GM19025 (cell line): ENCODE results near the gene ARF6.
"Not testable (repeated sequence)": the region's sequence is repeated elsewhere in the genome, so short reads cannot be mapped to it uniquely, and the experiment has no call there.

ENCODE experiments used
- ATAC-seq: cut with Tn5 transposase; IDR thresholded peaks from one replicate; pipeline ENCODE4 v1.9.1; 2021; ENCODE audit warnings: mild to moderate bottlenecking, low read depth, moderate library complexity; ENCODE audit not compliant: unreplicated experiment

Gene ARF6

DNA sequence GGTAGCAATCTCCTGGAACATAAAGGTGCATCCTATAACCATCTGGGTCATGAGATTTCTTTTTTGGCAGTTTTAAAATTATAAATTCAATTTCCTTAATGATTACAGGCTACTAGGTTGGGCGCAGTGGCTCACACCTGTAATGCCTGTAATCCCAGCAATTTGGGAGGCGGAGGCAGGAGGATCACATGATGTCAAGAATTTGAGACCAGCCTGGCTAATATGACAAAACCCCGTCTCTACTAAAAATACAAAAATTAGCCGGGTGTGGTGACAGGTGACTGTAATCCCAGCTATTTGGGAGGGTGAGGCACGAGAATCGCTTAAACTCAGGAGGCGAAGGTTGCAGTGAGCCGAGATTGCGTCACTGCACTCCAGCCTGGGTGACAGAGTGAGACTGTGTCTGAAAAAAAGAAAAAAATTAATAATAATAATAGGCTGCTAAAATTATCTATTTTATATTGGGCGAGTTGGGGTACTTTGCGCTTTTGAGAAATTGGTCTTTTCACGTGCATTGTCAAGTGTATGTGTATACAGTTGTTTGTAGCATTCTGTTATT, 17.2 kb upstream of the ARF6 start:
- ATAC-seq: no peak

DNA sequence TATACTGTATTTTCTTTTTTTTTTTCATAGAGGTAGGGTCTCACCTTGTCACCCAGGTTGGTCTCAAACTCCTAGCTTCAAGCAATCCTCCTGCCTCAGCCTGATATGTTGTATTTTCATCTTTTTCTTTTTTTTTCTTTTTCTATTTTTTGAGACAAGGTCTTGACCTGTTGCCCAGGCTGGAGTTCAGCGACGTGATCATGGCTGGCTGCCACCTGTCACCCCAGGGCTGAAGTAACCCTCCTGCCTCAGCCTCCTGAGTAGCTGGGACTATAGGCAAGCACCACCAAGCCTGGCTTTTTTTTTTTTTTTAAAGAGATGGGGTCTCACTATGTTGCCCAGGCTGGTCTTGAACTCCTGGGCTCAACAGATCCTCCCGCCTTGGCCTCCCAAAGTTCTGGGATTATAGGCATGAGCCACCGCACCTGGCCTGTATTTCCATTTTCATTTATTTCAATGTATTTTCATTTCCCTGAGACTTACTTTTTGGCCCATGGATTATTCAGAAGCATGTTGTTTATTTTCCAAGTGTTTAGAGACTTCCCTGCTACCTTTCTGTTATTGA, 16.2 kb upstream of the ARF6 start:
- no peak for ATAC-seq

- ATAC-seq: peak; percentile 69
Observed at GRCh38 chr14:49879646-49880204, 13.2 kb upstream of the ARF6 start.

DNA sequence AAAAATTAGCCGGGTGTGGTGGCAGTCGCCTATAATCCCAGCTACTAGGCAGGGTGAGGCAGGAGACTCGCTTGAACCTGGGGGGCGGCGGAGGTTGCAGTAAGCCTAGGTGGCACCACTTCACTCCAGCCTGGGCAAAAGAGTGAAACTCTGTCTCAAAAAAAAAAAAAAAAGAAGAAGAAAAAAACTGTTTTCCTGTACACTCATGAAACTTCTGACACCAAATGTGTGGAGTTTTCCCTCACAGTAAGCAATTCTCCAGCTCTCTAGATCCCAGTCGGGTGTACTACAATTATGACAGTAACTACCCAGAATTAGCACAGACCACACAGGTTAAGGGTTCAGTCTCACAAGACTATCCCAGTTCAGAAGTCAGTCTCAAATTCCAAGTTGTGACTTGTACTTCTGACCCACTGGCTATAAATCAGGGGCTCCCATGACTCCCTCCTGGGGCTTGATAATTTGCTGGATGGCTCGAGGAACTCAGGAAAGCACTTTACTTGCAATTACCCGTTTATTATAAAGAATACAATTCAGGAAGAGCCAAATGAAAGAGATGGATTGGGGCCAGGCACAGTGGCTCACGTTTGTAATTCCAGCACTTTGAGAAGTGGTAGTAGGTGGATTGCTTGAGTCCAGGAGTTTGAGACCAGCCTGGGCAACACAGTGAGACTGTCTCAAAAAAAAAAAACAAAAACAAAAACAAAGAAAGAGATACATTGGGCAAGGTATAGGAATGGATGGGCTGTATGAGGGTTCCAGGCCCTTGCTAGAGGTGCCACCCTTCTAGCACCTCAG, 12.4 kb upstream of the ARF6 start:
- ATAC-seq: no peak

- no peak for ATAC-seq
Observed at GRCh38 chr14:49881350-49882001, 11.4 kb upstream of the ARF6 start.

DNA sequence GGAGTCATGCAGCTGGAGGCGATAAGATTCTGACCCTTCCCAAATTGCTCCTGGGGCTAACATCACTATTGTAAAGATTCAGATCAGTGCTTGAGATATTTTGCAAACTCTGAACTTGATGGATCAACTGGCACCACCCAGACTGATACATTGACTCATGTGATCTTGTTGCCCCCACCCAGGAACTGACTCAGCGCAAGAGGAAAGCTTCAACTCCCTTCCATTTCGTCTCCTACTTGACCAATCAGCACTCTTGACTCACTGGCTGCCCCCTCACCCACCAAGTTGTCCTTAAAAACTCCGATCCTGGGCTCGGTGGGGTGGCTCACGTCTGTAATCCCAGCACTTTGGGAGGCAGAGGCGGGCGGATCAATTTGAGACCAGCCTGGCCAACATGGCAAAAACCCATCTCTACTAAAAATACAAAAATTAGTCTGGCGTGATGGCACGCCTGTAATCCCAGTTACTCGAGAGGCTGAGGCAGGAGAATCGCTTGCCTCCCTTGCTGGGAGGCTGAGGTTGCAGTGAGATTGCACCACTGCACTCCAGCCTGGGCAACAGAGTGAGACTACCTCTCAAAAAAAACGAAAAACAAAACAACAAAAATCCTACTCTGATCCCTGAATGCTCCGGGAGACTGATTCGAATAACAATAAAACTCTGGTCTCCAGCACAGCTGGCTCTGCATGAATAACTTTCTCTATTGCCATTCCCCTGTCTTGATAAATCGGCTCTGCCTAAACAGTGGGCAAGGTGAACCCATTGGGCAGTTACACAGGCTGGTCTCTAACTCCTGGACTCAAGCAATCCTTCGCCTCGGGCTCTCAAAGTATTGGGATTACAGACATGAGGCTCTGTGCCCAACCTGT, 9.8 kb upstream of the ARF6 start:
- no peak for ATAC-seq

DNA sequence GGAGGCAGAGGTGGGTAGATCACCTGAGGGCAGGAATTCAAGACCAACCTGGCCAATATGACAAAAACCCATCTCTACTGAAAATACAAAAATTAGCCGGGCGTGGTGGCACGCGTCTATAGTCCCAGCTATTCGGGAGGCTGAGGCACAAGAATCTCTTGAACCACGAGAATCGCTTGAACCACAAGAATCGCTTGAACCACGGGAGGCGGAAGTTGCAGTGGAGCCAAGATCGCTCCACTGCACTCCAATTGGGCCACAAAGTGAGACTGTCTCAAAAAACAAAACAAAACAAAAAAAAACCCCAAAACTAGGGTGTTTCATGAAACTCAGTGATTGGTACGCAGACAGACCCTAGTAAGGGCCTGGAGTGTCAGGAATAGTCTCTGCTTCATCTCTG, 6.4 kb upstream of the ARF6 start:
- ATAC-seq: no peak

- no peak for ATAC-seq
Observed at GRCh38 chr14:49888293-49888692, 4.6 kb upstream of the ARF6 start.

DNA sequence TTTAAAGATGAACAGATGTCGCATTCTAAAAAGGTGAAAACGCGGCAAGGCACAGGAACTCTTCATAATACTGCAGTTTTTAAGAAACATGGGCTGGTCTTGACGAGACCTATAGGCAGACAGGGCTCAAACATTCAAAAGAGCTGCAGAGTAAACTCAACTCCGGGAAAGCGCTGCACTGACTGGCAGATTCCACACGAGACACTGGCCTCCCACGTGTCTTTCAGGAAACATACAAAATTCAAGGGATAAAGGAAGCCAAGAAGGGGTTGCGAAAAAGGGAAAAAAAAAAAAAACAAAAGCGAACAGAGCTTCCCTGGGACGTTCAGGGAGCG, 614 bp upstream of the ARF6 start:
- peak; percentile 24 for ATAC-seq

GRCh38 chr14:49893309-49894213, 679 bp downstream of the ARF6 start:
- ATAC-seq: peak; percentile 35

- ATAC-seq: not testable (repeated sequence)
Observed at GRCh38 chr14:49894214-49895107, 1.6 kb downstream of the ARF6 start.

DNA sequence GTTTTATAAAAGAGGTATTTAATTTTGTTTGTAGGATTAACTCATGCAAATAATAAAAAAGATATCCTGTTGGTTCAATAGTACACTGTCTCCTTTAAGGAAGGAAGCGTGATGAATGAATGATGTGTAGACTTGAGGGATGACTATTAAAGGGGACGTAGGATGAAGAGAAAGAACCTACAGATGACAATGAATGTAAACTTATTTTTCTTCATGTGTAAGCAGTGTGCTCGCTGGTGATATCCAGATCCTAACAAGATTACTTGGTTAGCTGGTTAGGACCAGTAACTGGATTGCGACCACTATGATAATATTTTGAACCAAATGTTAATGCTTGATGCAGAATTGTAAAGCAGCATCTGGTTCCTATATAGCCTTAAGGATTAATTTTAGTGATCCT, 2.6 kb downstream of the ARF6 start:
- ATAC-seq: no peak

GRCh38 chr14:49896272-49896671, 3.4 kb downstream of the ARF6 start:
- ATAC-seq: not testable (repeated sequence)

- no peak for ATAC-seq
Observed at GRCh38 chr14:49896966-49897365, 4.1 kb downstream of the ARF6 start.

- no peak for ATAC-seq
Observed at GRCh38 chr14:49897414-49897813, 4.5 kb downstream of the ARF6 start.

- no peak for ATAC-seq
Observed at GRCh38 chr14:49897965-49898364, 5.1 kb downstream of the ARF6 start.

DNA sequence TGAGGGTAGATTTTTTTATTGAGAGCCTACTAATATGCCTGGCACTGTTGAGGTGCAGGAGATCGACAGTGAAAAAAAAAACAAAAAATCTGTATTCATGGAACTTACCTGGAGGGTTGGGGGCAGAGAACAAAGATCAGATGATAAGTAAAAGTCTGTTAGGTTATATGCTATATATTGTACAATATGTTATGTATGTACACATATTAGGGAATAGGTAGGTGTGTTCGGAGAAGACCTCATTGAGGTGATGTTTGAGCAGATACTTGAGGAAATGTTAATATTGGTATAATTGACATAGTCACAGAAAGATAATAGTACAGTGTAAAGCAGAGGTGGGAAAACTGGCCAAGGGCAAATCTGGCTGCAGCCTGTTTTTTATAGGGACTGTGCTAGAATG, 5.6 kb downstream of the ARF6 start:
- no peak for ATAC-seq

DNA sequence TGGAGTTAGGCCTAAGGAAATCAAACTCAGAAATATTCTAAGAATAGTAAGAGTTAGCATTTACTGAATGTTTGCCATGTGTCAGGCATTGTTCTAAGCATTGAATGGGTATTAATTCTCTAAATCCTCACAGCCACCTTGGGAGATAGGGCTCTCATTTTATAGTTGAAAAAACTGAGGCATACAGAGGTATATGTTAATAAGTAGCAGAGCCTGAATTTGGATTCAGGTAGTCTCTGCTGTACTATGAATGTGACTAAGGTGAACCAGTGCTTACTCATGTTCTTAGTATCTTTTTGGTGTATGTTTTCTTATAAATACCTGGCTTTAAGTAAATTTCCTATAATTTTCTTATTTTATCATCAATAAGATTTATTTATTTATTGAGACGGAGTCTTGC, 8.1 kb downstream of the ARF6 start:
- no peak for ATAC-seq
